H9 (cell line): ENCODE results near the gene HSPA8. TPM values are rescaled to one million over a fixed set of nuclear protein-coding genes. Genes with fewer than 3 reads are reported as not detected.

Experiments used
- DNase-seq: peaks from one replicate; pipeline ENCODE4 v3.0.0-alpha.2; 2017
- H2AFZ ChIP-seq: one replicate; pipeline ENCODE4 v1.6.1; 2013; ENCODE audit warnings: mild to moderate bottlenecking, low read length, control low read depth, moderate library complexity
- H2AK5ac ChIP-seq: 2 replicates; pipeline ENCODE4 v1.6.1; 2013; ENCODE audit warnings: low read length, control low read depth, mixed read lengths; ENCODE audit not compliant: insufficient read length
- H2BK120ac ChIP-seq: one replicate; pipeline ENCODE4 v1.6.1; 2013; ENCODE audit warnings: low read depth, mild to moderate bottlenecking, low read length, control low read depth, inconsistent platforms; ENCODE audit not compliant: poor library complexity, severe bottlenecking
- H2BK12ac ChIP-seq: 2 replicates; pipeline ENCODE4 v1.6.1; 2013; ENCODE audit warnings: low read length, control low read depth, mixed read lengths, low read depth; ENCODE audit not compliant: insufficient read length
- H2BK15ac ChIP-seq: 2 replicates; pipeline ENCODE4 v1.6.1; 2013; ENCODE audit warnings: low read depth, low read length, control low read depth
- H2BK20ac ChIP-seq: one replicate; pipeline ENCODE4 v1.6.1; 2013; ENCODE audit warnings: low read depth, mild to moderate bottlenecking, low read length, control low read depth, inconsistent platforms; ENCODE audit not compliant: poor library complexity, severe bottlenecking
- H2BK5ac ChIP-seq: 2 replicates; pipeline ENCODE4 v1.6.1; 2013; ENCODE audit warnings: low read length, control low read depth, mixed read lengths; ENCODE audit not compliant: insufficient read length
- H3K14ac ChIP-seq: 2 replicates; pipeline ENCODE4 v1.6.1; 2013; ENCODE audit warnings: low read length, control low read depth; ENCODE audit not compliant: insufficient read depth
- H3K18ac ChIP-seq: 2 replicates; pipeline ENCODE4 v1.6.1; 2013; ENCODE audit warnings: low read depth, mild to moderate bottlenecking, mixed read lengths, low read length, control low read depth; ENCODE audit not compliant: insufficient read length
- H3K23ac ChIP-seq: 2 replicates; pipeline ENCODE4 v1.6.1; 2013; ENCODE audit warnings: low read length, control low read depth, mixed read lengths, low read depth; ENCODE audit not compliant: insufficient read length
- H3K23me2 ChIP-seq: 2 replicates; pipeline ENCODE4 v1.6.1; 2013; ENCODE audit warnings: low read depth, mild to moderate bottlenecking, mixed read lengths, low read length, control low read depth; ENCODE audit not compliant: insufficient read length, poor library complexity, severe bottlenecking
- H3K27ac ChIP-seq: 2 replicates; pipeline ENCODE4 v1.5.1; 2013; ENCODE audit warnings: low read length, control low read depth, mixed read lengths, low read depth; ENCODE audit not compliant: insufficient read length
- H3K27me3 ChIP-seq: 2 replicates; pipeline ENCODE4 v1.6.1; 2013; ENCODE audit warnings: low read length, control low read depth, inconsistent platforms; ENCODE audit not compliant: insufficient read depth
- H3K4ac ChIP-seq: 2 replicates; pipeline ENCODE4 v1.6.1; 2013; ENCODE audit warnings: low read depth, mild to moderate bottlenecking, control low read depth, inconsistent platforms, low read length, moderate library complexity
- H3K4me1 ChIP-seq: 2 replicates; pipeline ENCODE4 v1.6.1; 2013; ENCODE audit warnings: low read length, control low read depth, inconsistent platforms; ENCODE audit not compliant: insufficient read depth
- H3K4me2 ChIP-seq: 2 replicates; pipeline ENCODE4 v1.6.1; 2013; ENCODE audit warnings: low read length, control low read depth, mixed read lengths; ENCODE audit not compliant: insufficient read length, insufficient read depth
- H3K56ac ChIP-seq: 2 replicates; pipeline ENCODE4 v1.6.1; 2013; ENCODE audit warnings: low read depth, mild to moderate bottlenecking, mixed read lengths, low read length, control low read depth; ENCODE audit not compliant: insufficient read length
- H3K79me1 ChIP-seq: 2 replicates; pipeline ENCODE4 v1.6.1; 2013; ENCODE audit warnings: low read depth, mild to moderate bottlenecking, moderate library complexity, low read length, control low read depth, inconsistent platforms; ENCODE audit not compliant: insufficient read depth, poor library complexity, severe bottlenecking
- H3K79me2 ChIP-seq: 2 replicates; pipeline ENCODE4 v1.6.1; 2013; ENCODE audit warnings: low read length, control low read depth, inconsistent platforms; ENCODE audit not compliant: insufficient read depth
- H3K9ac ChIP-seq: 2 replicates; pipeline ENCODE4 v1.6.1; 2013; ENCODE audit warnings: low read length, control low read depth, mixed read lengths; ENCODE audit not compliant: insufficient read length; ENCODE audit errors: extremely low read depth
- H3K9me3 ChIP-seq: one replicate; pipeline ENCODE4 v1.6.1; 2013; ENCODE audit warnings: low read depth, low read length, inconsistent platforms; ENCODE audit not compliant: control insufficient read depth
- H3T11ph ChIP-seq: one replicate; pipeline ENCODE4 v1.6.1; 2013; ENCODE audit warnings: mild to moderate bottlenecking, low read length, control low read depth, inconsistent platforms
- H4K20me1 ChIP-seq: one replicate; pipeline ENCODE4 v1.6.1; 2013; ENCODE audit not compliant: control insufficient read depth, insufficient read length, insufficient read depth
- H4K5ac ChIP-seq: 2 replicates; pipeline ENCODE4 v1.6.1; 2013; ENCODE audit warnings: low read depth, mild to moderate bottlenecking, mixed read lengths, low read length, control low read depth; ENCODE audit not compliant: insufficient read length
- H4K8ac ChIP-seq: replicated peaks from 2 replicates; pipeline ENCODE4 v1.6.1; 2013; ENCODE audit warnings: low read length, control low read depth, mixed read lengths, low read depth; ENCODE audit not compliant: insufficient read length
- H4K91ac ChIP-seq: 2 replicates; pipeline ENCODE4 v1.6.1; 2013; ENCODE audit warnings: low read depth, mild to moderate bottlenecking, moderate library complexity, mixed read lengths, low read length, control low read depth; ENCODE audit not compliant: insufficient read length
- H3K27ac Mint-ChIP-seq, 3 experiments: 2 replicates in 2 of 3; 3 replicates in 1 of 3; pipeline ENCODE4 v1.8.0; 2020 to 2021; ENCODE audit warnings: mixed read lengths in 3 of 3, mild to moderate bottlenecking in 1 of 3, moderate library complexity in 1 of 3
- H3K27me3 Mint-ChIP-seq: 2 replicates; pipeline ENCODE4 v1.8.0; 2021; ENCODE audit warnings: low read depth, mild to moderate bottlenecking, moderate library complexity, mixed read lengths
- H3K36me3 Mint-ChIP-seq, 3 experiments: 2 replicates in 2 of 3; 3 replicates in 1 of 3; pipeline ENCODE4 v1.8.0; 2020 to 2021; ENCODE audit warnings: low read depth in 3 of 3, mixed read lengths in 3 of 3; ENCODE audit not compliant: insufficient read depth in 1 of 3
- H3K4me1 Mint-ChIP-seq, 2 experiments: 2 replicates each; pipeline ENCODE4 v1.8.0; 2020; ENCODE audit warnings: mixed read lengths in 2 of 2
- H3K4me3 Mint-ChIP-seq, 2 experiments: 2 replicates in 1 of 2; 3 replicates in 1 of 2; pipeline ENCODE4 v1.8.0; 2020 to 2021; ENCODE audit warnings: mild to moderate bottlenecking in 2 of 2, mixed read lengths in 2 of 2, moderate library complexity in 1 of 2
- H3K9me3 Mint-ChIP-seq, 2 experiments: 2 replicates in 1 of 2; 3 replicates in 1 of 2; pipeline ENCODE4 v1.8.0; 2020; ENCODE audit warnings: mild to moderate bottlenecking in 2 of 2, mixed read lengths in 2 of 2, moderate library complexity in 1 of 2
- WGBS: extraction: QIAGEN DNeasy Blood & Tissue Kit; methylation state at CpG from one replicate; pipeline ENCODE4 v1.1.7; 2013; ENCODE audit warnings: missing lambda C conversion rate, low lambda C conversion rate, mixed read lengths; ENCODE audit not compliant: insufficient read length; ENCODE audit errors: extremely low coverage; 5-methylcytosine and 5-hydroxymethylcytosine counted together
- total RNA-seq: library from RNA; stranded (reverse); gene quantifications from 2 replicates; pipeline ENCODE4 v1.2.1, GENCODE V29; 2021
- TF ChIP-seq, protein P1 (sequence below): fragments of 200-600 bp; sonication (generic); conservative IDR thresholded peaks from 3 replicates; pipeline ENCODE4 v1.8.0; 2021; ENCODE audit warnings: antibody characterized with exemption, mild to moderate bottlenecking

The HSPA8 gene
- total RNA-seq, 1 experiment from 2014 or later: 2,160 TPM

DNA sequence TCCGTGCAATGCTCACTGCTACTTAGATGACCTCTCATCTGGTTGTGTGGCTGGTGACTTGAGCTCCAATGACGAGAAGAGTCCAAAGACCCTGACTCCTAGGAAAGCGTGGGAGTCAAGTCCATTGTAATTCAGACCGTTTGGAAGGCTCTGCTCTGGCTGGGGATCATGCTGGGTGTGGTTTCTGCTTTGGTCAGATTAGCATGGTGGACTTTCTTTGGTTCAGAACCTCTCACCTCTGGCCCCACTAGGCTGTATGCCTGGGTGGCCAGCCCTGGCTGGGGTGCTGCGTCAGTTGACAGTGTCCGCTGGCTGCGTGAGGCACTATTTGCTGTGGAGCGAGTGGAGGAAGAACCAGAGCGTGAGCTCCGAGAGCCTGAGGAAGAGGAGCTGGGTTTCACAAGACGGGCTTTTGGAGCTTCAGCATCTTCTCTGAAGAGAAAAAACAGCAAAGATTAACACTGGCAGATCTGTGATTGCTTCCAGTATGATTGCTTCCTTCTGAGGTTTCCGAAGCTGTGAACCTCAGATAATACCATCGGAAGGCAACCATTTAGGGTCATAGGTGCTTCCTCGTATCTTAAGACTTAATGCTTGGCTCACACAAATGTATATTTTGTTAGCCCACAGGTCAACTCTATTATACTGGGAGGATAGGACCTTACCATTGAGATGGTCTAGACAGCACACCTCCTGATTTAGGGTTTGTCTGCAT lies 11.6 kb upstream of the HSPA8 start:
- H3K4me1 Mint-ChIP-seq: peaks cover 39 to 43% of the 10 kb centered on the region in 2 experiments
- H3K9me3 ChIP-seq: no peaks in the 10 kb centered on the region
- no peak overlapping the region for H4K8ac ChIP-seq
- DNase-seq: no peak
- no peak overlapping the region for H4K5ac ChIP-seq
- no peak overlapping the region for H2BK20ac ChIP-seq
- no peak overlapping the region for H2BK120ac ChIP-seq
- H3K4me1 ChIP-seq: peaks cover 2% of the 10 kb centered on the region; the same call in 1 of the 2 replicates
- H2AK5ac ChIP-seq: no peak overlapping the region
- H3K23me2 ChIP-seq: no peaks in the 10 kb centered on the region
- no peaks in the 10 kb centered on the region for H3K27me3 ChIP-seq
- no peak overlapping the region for H2BK15ac ChIP-seq
- peak overlapping the region in 2 of 3 experiments; percentile 42 to 67; a peak in 2 of 7 replicates for H3K27ac Mint-ChIP-seq
- no peak overlapping the region for H2BK12ac ChIP-seq
- no peak overlapping the region for H3K4me3 Mint-ChIP-seq
- H3K23ac ChIP-seq: no peak overlapping the region
- no peaks in the 10 kb centered on the region for H3K79me2 ChIP-seq
- H3K14ac ChIP-seq: no peak overlapping the region
- no peak overlapping the region for H3K4me2 ChIP-seq
- no peak overlapping the region for H3K18ac ChIP-seq
- H3T11ph ChIP-seq: no peak overlapping the region
- H3K79me1 ChIP-seq: no peaks in the 10 kb centered on the region
- no peaks in the 10 kb centered on the region for H3K9me3 Mint-ChIP-seq
- H3K56ac ChIP-seq: no peak overlapping the region
- no CpG with 5 or more reads among the region's 14 CpGs for WGBS
- no peak overlapping the region for H3K27ac ChIP-seq
- H3K9ac ChIP-seq: no peak overlapping the region
- H3K27me3 Mint-ChIP-seq: no peaks in the 10 kb centered on the region
- peaks cover 5 to 12% (median 7%) of the 10 kb centered on the region in 3 experiments; a peak in 6 of 7 replicates for H3K36me3 Mint-ChIP-seq
- H2BK5ac ChIP-seq: no peak overlapping the region
- no peak overlapping the region for H4K91ac ChIP-seq
- H2AFZ ChIP-seq: no peak overlapping the region
- H4K20me1 ChIP-seq: no peaks in the 10 kb centered on the region
- TF ChIP-seq, protein P1, sequence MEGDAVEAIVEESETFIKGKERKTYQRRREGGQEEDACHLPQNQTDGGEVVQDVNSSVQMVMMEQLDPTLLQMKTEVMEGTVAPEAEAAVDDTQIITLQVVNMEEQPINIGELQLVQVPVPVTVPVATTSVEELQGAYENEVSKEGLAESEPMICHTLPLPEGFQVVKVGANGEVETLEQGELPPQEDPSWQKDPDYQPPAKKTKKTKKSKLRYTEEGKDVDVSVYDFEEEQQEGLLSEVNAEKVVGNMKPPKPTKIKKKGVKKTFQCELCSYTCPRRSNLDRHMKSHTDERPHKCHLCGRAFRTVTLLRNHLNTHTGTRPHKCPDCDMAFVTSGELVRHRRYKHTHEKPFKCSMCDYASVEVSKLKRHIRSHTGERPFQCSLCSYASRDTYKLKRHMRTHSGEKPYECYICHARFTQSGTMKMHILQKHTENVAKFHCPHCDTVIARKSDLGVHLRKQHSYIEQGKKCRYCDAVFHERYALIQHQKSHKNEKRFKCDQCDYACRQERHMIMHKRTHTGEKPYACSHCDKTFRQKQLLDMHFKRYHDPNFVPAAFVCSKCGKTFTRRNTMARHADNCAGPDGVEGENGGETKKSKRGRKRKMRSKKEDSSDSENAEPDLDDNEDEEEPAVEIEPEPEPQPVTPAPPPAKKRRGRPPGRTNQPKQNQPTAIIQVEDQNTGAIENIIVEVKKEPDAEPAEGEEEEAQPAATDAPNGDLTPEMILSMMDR: no peak
- no peak overlapping the region for H3K4ac ChIP-seq
